IPS DF 4.7 (cell line): ENCODE measurements around the gene LPP.

Source experiments
- DNase-seq: peaks from one replicate; pipeline ENCODE4 v3.0.0-alpha.2; 2013; ENCODE audit warnings: low spot score; ENCODE audit errors: extremely low read depth

Gene LPP

DNA sequence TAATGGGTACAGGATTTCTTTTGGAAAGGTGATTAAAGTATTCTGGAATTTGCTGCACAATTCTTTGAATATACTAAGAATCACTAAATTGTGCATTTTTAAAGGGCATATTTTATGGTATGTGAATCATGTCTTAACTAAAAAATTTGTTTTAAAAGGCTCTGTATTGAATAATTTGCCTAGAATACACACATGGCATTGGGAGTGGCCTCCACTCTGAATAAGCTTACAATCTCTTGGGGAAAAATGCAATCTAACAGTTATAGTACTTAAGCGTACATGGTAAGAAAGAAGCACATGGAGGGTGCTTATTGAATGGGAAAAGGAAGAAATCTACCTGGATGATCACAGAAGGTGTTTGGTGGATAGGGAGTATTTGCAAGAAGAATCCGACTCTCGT, 385.1 kb downstream of the LPP start:
- no peak for DNase-seq

DNA sequence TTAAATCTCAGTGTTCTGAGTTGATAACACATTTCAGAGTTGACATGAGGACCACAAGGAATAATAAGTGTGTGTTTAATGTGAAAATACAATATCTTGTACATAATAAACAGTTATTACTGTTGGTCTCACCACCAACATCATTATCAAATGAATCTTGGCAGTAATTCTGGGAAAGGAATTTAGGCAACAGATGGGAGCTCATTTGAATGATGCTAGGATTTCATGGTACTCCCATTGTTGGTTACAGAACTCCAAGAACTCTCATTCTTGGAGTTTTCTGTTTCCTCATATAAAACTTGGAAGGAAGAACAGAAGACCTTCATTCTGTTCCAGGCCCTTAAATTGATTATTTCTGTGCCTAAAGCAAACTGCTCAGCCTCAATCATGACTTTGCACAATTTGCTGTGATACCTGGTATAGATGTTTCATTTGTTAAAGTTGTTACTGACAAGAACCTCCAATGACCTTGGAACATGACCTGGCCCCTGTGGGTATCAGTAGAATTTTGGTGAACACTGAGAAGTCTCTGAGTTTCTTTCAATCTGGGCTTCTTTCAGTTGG, 385.8 kb downstream of the LPP start:
- no peak for DNase-seq

DNA sequence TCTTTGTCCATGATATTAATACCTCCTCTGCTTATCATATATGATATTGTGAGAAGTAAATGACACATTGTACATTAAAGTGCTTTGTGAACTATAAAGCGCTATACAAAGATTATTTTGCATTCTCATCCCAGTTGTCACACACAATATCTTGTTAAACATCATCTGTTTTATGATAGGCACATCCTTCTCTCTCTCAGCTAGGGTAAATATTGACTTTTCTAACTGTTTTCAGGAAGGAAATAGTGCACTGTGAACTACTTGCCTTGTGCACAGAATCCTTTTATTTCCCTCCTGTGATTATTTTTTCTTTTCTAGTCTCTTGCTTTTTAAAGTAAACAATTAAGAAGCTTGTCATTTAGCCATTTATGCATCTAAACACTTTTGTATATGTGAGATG, 388.2 kb downstream of the LPP start:
- no peak for DNase-seq

DNA sequence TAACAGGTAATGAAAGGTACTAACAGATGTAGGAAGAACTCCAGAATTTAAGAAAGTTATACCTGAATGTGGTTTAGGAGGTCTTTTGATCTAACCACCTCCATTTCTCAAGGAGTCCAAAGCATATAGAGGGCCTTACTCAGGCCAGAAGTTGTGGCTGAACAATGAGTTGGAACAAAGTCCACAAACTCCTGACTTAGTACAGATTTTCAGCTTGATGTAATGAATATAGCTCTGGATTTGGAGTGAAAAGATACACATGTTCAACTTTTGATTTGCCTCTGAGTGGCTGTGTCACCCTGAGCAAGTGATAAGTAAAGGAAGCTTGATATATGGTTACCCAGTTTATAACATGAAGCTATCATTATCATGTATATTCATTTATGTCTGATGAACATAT, 390.1 kb downstream of the LPP start:
- no peak for DNase-seq

DNA sequence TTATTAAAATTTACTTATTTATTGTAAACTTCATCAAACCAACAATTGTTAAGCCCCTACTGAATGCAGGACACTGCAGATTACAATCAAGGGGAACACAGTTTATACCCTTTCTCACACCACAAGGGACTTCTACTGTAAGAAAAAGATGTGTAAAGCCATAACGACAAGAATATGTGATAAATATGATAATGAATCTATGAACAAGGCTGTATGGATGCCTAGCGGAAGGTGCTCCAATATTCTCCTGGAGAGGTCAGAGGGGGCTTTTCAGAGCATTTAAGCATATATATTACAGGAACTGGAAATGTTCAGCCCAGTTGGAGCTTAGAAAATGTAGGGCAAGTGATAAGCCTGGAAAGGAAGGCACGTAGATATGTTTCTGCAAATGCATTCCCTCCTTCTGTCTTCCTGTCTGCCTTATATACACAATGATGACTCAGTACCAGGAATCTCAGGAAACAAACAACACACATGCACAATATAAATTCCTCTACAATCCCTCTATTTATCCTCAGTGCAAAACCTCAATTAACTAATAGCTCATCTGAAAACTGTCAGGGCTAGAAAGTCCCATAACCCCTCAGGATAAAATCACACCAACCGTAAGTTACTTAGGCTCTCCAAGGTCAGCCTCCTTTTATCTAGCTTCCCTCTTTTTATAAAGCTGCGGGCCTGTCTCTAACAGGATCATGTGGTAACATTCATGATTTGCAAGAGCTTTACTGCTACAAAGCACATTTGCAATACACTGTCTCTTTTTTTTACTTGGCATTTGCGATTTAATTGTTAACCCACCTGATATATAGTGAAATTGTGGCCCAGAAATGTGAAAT, 393.1 kb downstream of the LPP start:
- no peak for DNase-seq

DNA sequence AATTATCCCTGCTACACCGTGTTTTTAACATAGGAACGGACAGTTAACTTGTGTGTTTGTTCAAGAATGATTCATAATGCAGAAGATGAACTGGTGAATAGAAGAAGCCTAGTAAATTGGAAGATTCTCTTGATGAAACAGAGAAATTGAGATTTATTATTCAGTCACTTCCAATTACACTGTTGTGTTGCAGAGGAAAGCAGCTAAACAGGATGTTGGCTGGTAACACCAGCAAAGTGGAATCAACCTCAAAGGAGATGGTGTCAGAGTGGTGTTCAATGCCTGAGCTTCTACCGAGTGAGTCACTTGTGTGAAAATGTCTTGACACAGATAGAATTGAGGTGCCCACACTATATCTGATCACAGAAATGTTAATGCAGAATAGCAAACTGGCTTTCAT, 399.6 kb downstream of the LPP start:
- DNase-seq: no peak

DNA sequence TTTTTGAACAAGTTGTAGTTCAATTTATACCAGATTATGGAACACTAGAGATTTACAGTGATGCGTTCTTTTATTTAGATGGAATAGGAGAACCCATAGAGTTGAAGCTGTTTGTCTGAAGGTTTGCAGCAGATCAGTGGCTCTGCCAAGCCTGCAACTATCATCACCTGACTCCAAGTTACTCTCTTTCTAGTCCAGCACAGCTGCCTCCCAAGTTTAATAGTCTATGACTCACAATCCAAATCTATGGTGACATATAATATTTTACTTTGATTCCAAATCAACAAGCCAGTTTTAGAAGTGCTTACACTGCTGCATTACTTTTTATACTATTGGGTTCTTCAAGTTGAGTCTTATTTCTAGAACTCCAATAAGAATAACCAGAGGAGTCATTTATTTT, 400.4 kb downstream of the LPP start:
- DNase-seq: no peak

DNA sequence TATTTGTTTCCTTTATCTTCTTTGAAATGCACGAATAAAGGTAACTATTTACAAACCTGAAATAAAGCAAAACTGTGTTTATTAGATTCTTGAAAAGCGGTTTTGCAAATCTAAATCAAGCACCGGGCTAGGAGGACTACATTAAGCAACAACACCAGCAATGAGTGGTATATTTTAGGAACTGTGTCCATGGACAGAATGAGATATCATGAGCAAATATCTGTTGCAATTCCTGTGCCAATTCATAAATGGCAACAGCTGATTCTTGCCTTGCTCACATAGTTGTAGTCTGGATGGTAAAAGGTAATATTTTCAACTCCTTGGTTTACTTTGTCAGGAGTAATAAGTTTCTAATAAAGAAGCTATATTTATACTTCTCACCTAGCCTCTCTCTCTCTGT, 403.3 kb downstream of the LPP start:
- DNase-seq: no peak

DNA sequence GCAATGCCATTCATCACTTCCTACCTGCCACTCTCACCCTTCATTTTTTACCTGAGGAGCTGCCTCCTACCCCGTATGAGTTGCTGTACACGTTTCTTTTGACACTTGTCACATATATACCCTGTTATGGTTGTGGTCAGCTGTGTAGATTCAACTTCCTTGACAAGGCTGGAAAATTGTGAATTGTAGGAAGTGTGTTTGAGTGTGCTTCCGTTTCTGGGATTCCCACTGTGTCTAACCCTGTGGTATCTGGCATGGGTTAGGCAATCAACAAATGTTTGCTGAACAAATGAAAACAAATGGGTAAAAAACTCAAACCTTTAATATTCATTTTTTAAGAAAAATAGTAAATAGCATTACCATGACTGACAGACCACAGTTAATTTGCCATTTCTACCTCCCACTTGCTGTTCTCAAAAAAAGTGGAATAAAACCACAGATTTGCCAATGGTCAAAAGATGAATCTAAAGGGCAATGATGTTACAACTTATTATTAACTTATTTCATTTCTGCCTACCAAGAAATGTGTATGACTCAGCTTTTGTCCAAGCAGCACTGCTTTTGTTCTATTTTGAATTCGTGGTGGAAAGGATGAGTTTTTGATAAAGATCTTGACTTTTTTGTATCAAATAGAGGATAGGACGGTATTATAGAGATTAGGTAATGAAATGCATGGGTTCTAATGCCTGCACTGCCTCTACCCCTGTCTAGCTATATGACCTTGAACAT, 404.6 kb downstream of the LPP start:
- DNase-seq: no peak

DNA sequence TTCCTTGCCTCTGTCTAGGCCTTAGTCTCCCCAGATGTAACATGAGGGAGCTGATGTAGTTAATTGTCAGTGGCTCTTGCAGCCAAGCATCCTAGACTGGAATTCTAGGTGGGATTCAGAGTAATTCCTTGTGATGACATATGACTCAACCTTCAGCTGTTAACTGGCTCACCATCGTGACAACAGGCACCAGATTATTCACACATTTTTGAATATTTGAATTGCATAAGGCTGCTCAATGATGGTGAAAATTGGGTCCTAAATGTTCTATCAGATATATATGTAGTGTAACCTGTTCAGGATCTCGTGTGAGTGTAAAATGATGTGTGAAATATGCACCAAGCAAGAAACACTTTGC, 405.1 kb downstream of the LPP start:
- DNase-seq: no peak

DNA sequence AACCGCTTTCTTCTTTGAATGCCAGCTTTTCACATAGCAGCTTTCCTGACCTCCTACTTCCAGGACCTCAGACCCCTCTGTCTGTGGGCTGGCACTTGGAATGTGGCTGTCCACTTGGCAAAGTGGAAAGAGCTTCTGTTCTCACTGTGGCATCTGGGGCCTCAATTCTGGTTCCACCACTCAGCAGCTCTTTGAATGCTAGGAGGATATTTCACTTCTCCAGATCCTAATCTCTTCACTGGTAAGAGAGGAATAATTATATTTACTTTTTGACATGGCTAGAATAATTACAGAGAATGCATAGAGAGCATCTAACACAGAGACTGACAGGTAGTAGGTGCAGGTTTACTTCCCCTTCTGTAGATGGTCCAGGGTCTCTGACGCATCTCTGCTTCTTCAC, 405.9 kb downstream of the LPP start:
- no peak for DNase-seq

DNA sequence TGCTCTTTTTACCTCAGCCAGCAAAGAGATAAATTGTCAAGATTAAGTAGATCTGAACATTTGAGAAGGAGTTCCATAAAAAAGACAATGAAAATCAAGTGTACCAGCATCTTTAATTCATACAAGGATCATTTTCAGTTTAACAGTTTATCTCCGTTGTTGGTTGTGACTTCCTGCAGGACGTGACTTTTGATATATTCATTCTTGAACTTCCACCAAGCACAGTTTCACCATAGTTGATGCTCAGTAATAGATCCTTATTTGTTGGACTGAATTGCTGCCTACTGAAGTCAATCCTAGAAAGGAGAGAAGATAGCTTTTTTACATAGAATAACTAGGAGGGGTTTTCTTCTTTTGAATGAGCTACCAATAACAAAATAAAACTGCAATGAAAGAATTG, 408.2 kb downstream of the LPP start:
- DNase-seq: no peak

DNA sequence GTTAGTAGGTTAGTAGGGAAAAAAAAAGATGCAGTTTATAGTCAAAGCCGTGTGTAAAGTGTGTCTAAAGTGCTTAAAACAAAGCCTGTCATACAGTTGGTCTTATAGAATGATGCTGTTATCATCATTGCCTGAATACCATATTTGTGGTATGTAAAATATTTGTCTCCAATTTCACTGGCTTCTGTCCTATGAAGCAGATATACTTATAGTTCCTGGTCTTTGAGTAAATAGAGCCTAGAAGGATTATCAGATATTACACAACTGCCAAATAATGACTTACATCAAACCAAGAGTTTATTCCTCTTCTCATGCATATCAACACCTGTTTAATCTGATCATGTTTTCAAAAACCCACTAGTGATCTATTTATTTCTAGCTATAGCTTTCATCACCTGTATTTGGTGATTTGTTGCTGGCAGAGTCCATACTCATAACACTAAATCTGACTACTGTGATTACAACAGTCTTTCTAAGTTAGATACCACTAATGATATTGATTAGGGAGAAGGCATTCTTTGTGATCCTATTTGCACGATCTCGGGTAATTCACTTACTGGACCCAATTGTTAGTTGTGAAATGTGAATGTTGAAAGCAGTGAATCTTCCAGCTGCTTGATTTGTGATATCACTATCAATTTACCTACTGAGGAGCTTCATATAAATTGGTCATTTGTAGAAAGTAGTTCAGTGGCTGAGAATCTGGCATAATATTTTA, 413.7 kb downstream of the LPP start:
- DNase-seq: no peak

DNA sequence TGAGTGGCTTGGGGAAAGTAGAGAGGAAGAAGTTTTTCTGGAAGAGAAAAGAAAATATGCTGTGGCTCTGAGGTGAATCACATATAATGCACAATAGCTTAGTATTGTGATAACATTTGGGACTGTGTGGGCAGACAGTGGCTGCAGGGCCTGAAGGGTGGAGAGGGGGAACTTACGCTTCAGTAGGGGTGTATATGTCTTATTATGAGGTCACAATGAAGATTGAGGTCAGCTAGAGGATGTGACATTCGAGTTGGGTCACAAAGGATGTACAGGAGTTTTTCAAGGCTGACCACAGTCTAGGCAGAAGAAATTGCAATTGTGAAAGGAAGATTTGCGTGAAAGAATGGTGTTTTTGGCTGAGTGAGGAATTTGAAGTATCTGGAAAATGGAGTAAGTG, 414.8 kb downstream of the LPP start:
- DNase-seq: no peak

DNA sequence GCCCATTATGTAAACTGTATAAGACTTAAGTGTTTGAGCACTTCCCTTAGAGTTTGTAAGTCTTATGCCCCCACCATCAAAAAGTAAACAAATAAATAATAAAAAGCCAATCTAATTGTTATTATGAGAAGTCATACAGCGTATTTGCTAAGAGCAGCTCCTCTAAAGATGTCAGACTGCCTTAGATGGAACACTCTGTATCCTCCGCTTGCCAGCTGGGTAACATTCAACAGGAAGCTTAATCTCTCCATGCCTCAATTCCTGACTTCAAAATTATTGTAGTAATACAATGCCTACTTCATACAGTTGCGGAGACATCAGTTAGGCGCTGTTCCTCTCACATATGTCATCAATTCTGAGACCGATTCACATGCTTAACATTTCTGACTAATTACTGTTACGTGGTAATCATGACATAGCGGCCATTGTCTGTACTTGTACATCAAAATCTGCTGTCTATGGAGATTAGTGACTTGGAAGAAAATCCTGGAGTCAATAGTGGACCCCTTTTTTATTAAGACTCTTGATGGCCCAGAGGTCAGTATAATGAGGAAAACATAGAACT, 417.7 kb downstream of the LPP start:
- no peak for DNase-seq

DNA sequence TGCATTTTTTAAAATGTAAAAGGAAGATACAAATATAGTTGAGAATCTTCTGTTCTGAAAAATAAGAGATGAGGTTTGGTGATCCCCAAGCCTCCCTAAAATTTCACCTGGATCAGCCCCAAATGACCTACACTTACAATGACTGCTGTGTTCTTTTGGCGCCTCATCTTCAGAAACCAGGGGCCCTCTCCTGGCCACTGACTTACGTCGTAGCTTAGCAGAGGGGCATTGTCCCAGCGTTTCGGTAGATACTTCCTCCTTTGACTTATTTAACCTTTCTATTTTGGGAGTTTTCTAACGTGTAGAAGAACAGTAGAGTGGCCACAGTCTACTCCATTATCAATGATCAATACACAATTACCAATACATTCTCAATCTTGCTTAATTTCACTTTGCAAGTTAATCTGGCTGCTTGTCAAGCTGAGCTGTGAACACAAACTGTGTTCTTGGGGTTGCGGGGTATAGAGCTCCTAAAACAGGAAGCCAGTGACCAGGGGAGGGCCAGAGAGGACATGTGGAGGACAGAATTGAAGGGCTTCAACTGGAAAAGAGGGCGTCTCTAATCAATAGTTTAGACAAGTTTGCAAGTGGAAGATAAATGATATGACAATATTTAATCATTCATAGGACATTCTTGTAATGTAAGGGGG, 419.5 kb downstream of the LPP start:
- DNase-seq: no peak

DNA sequence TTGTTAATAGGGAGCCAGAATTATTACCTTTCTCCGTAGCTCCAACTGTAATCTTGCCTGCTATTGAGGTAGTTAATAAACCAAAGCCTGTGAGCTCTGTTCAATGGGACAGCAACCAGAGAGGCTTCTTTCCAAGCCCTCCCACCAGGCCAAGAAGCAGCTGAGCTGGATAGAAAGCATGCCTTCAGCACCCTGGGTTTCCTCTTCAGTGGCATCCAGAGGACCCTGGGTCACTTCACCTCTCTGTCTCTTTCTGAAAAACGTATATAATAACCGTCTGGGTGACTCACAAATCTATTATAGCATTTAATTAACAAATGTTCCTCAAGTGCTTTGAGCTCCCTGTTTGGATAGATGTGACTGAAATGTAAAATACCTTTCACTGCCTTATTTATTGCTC, 420.0 kb downstream of the LPP start:
- DNase-seq: no peak

DNA sequence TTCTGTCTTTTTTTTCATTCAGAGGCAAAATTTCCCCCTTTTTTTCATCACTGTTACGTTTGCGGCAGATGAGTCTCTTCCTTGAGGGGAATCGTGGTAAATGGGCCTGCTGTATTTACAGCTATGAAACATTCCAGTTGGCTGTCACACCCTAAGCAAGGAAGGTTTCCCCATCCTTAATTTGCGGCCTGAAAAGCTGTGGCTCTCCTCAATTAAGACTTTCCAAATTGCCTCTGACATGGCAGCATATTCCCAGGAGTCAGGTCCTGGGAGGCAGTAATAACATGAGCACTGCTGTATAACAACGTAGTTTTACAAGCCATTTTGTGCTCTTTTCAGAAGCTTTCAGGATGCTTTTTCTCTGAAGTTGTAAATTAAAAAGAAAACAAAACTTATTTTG, 420.9 kb downstream of the LPP start:
- DNase-seq: no peak

DNA sequence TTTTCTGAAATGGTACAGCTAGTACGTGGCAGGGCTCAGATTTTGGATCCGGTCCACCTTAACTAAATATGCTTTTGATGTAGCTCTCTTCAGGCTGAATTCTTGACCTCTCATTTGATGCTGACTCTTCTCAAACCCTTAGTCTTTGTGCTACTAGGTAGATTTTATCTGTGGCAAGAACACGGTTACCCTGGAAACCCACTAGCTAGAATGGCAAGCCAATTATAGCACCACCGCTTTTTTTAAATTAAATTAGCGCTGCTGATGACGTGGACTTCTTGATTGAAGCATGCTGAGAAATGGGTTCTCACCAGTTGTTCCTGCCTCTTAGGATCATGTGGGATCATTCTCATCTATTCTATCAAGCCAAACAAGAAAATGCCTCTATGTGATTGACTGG, 421.5 kb downstream of the LPP start:
- DNase-seq: no peak

DNA sequence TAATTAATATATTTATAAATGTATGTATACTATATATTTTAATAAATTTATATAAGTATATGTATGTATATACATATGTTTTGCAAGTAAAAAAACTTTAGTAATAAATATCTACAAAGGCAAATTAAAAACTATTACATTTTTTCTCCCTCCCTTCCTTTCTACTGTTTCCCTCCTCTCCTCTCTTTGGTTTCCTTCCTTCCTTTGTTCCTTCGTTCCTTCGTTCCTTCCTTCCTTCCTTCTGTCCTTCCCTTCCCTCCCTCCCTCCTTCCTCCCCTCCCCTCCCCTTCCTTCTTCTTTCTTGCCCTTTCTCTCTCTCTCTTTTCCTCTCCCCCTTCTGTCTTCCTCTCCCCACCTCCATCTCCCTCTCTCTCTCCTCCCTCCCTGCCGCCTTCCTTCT, 423.6 kb downstream of the LPP start:
- DNase-seq: no peak
